Measurements from ENCODE around the gene SBDS.

DNA sequence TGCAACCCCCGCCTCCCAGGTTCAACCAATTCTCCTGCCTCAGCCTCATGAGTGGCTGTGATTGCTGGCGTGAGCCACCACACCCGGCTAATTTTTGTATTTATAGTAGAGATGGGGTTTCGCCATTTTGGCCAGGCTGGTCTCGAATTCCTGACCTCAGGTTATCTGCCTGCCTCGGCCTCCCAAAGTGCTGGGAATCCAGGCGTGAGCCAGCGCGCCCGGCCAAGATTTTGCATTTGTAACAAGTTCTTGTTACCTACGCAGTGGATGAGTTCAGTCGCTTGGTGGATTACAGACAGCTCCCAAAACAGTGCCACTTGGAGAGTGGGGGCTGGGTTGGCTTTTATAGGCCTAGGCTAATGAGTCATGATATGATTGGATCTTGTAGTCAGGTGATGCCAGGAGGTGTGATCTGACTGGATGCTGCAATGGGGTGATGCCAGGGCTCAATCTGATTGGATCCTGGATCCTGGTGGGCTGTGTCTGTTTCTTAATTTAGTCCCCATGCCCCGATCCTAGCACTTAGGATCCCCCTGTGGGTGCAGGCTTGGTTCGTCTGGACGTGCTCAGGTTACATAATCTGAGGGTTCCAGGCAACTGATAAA is 20.3 kb downstream of the SBDS start:
- TF ChIP-seq, protein P1, sequence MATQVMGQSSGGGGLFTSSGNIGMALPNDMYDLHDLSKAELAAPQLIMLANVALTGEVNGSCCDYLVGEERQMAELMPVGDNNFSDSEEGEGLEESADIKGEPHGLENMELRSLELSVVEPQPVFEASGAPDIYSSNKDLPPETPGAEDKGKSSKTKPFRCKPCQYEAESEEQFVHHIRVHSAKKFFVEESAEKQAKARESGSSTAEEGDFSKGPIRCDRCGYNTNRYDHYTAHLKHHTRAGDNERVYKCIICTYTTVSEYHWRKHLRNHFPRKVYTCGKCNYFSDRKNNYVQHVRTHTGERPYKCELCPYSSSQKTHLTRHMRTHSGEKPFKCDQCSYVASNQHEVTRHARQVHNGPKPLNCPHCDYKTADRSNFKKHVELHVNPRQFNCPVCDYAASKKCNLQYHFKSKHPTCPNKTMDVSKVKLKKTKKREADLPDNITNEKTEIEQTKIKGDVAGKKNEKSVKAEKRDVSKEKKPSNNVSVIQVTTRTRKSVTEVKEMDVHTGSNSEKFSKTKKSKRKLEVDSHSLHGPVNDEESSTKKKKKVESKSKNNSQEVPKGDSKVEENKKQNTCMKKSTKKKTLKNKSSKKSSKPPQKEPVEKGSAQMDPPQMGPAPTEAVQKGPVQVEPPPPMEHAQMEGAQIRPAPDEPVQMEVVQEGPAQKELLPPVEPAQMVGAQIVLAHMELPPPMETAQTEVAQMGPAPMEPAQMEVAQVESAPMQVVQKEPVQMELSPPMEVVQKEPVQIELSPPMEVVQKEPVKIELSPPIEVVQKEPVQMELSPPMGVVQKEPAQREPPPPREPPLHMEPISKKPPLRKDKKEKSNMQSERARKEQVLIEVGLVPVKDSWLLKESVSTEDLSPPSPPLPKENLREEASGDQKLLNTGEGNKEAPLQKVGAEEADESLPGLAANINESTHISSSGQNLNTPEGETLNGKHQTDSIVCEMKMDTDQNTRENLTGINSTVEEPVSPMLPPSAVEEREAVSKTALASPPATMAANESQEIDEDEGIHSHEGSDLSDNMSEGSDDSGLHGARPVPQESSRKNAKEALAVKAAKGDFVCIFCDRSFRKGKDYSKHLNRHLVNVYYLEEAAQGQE (IDR thresholded peaks at IDR 0.05; ENCODE audit: low read depth) = no peak
- TF ChIP-seq, protein P2, sequence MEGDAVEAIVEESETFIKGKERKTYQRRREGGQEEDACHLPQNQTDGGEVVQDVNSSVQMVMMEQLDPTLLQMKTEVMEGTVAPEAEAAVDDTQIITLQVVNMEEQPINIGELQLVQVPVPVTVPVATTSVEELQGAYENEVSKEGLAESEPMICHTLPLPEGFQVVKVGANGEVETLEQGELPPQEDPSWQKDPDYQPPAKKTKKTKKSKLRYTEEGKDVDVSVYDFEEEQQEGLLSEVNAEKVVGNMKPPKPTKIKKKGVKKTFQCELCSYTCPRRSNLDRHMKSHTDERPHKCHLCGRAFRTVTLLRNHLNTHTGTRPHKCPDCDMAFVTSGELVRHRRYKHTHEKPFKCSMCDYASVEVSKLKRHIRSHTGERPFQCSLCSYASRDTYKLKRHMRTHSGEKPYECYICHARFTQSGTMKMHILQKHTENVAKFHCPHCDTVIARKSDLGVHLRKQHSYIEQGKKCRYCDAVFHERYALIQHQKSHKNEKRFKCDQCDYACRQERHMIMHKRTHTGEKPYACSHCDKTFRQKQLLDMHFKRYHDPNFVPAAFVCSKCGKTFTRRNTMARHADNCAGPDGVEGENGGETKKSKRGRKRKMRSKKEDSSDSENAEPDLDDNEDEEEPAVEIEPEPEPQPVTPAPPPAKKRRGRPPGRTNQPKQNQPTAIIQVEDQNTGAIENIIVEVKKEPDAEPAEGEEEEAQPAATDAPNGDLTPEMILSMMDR (IDR thresholded peaks at IDR 0.05 in 2 of 3, conservative IDR thresholded peaks at IDR 0.05 in 1 of 3; ENCODE audit: borderline replicate concordance in 1 of 3, insufficient read depth in 1 of 3, low read depth in 2 of 3, low read length in 2 of 3) = no peak
- TF ChIP-seq POLR2A (IDR thresholded peaks at IDR 0.05; ENCODE audit: borderline replicate concordance, extremely low read depth, insufficient read depth, insufficient read length) = no peak
- no peak for TF ChIP-seq JUND (IDR thresholded peaks at IDR 0.05)
- TF ChIP-seq, protein P3, sequence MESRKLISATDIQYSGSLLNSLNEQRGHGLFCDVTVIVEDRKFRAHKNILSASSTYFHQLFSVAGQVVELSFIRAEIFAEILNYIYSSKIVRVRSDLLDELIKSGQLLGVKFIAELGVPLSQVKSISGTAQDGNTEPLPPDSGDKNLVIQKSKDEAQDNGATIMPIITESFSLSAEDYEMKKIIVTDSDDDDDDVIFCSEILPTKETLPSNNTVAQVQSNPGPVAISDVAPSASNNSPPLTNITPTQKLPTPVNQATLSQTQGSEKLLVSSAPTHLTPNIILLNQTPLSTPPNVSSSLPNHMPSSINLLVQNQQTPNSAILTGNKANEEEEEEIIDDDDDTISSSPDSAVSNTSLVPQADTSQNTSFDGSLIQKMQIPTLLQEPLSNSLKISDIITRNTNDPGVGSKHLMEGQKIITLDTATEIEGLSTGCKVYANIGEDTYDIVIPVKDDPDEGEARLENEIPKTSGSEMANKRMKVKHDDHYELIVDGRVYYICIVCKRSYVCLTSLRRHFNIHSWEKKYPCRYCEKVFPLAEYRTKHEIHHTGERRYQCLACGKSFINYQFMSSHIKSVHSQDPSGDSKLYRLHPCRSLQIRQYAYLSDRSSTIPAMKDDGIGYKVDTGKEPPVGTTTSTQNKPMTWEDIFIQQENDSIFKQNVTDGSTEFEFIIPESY (IDR thresholded peaks at IDR 0.05; ENCODE audit: extremely low read depth, insufficient replicate concordance, low read length) = no peak
- no peak for TF ChIP-seq EZH2 (IDR thresholded peaks at IDR 0.05)
- TF ChIP-seq, protein P4, sequence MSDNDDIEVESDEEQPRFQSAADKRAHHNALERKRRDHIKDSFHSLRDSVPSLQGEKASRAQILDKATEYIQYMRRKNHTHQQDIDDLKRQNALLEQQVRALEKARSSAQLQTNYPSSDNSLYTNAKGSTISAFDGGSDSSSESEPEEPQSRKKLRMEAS (IDR thresholded peaks at IDR 0.05) = no peak

Measured in HCT116 (cell line).